OCI-LY3 (cell line): ENCODE data around the gene PNKP.

Experiments used
- CTCF ChIP-seq: fragments of 200-600, 300-600 bp; sonication (generic); IDR thresholded peaks from 2 replicates; pipeline ENCODE4 v1.5.1; 2014; ENCODE audit warnings: antibody characterized with exemption, low read length, low read depth
- EZH2phosphoT487 ChIP-seq: fragments of 200-600 bp; shearing (Covaris generic); IDR thresholded peaks from 2 replicates; pipeline ENCODE4 v1.6.1; 2018; ENCODE audit warnings: antibody characterized with exemption, mixed run types, low read depth

- TF ChIP-seq CTCF (no peak), EZH2phosphoT487 (no peak)
These were observed 31.0 kb downstream of the PNKP start for GRCh38 chr19:49836176-49837008.
